GM12878 (cell line): Measurements from ENCODE around the gene TBL1XR1. TPM values are rescaled to one million over a fixed set of nuclear protein-coding genes. Genes with fewer than 3 reads are reported as not detected.

Experiments
- ATAC-seq: fragments of 200-7000 bp; cut with Tn5 transposase; 3 replicates; pipeline ENCODE4 v1.9.1; 2020; ENCODE audit warnings: mild to moderate bottlenecking, moderate library complexity
- BruUV-seq: library from RNA; stranded (reverse); fragments of 400-500 nt; replicated peaks from 2 replicates; lab custom pipeline; 2021; lab: Mats Ljungman, UMichigan
- CTCF ChIA-PET: fragments of 300-600 bp; sonication (Branson Sonifier 250); formaldehyde crosslinking; extraction: SDS; loops from one replicate; lab custom pipeline; 2021; ENCODE audit warnings: inconsistent platforms; lab: Yijun Ruan, JAX
- POLR2A ChIA-PET: fragments of 350-600 bp; formaldehyde crosslinking; extraction: SDS; loops from one replicate; lab custom pipeline; 2021; ENCODE audit warnings: inconsistent platforms; lab: Charles Lee
- RAD21 ChIA-PET: fragments of 300-600 bp; sonication (Branson Sonifier 250); formaldehyde crosslinking; loops from one replicate; lab custom pipeline; 2023; ENCODE audit warnings: antibody characterized with exemption; ENCODE audit not compliant: unreplicated experiment; lab: Charles Lee
- SMC1A ChIA-PET: fragments of 300-600 bp; sonication (Branson Sonifier 250); formaldehyde crosslinking; loops from one replicate; lab custom pipeline; 2023; ENCODE audit not compliant: unreplicated experiment, uncharacterized antibody; lab: Charles Lee
- DNase-seq: peaks from one replicate; pipeline ENCODE4 v3.0.0-alpha.2; 2011; ENCODE audit warnings: low read depth, low spot score
- FAIRE-seq: peaks from 3 replicates; lab custom pipeline; 2011; peaks lifted over from hg19 to GRCh38; lab: Jason Lieb, UNC
- H2AFZ ChIP-seq: 2 replicates; pipeline ENCODE4 v1.6.0; 2011; ENCODE audit warnings: low read depth, low read length, control low read depth; ENCODE audit not compliant: control insufficient read depth
- H3K27ac ChIP-seq: 2 replicates; pipeline ENCODE4 v1.5.1; 2011; ENCODE audit warnings: control low read depth; ENCODE audit not compliant: control insufficient read depth, insufficient read depth
- H3K27me3 ChIP-seq, 2 experiments: replicated peaks in 1 of 2; 2 replicates each; pipeline versions ENCODE4 v1.6.0 to v1.6.1; 2011; ENCODE audit warnings: low read length in 1 of 2; ENCODE audit not compliant: control insufficient read depth in 2 of 2, insufficient read depth in 2 of 2
- H3K36me3 ChIP-seq, 2 experiments: 2 replicates each; pipeline ENCODE4 v1.5.1; 2011; ENCODE audit warnings: low read length in 1 of 2; ENCODE audit not compliant: control insufficient read depth in 2 of 2, insufficient read depth in 2 of 2
- H3K4me1 ChIP-seq: 2 replicates; pipeline ENCODE4 v1.6.1; 2011; ENCODE audit warnings: mild to moderate bottlenecking, low read length, moderate library complexity, mixed read lengths; ENCODE audit not compliant: control insufficient read depth, insufficient read depth
- H3K4me2 ChIP-seq: 2 replicates; pipeline ENCODE4 v1.6.0; 2011; ENCODE audit warnings: control low read depth; ENCODE audit not compliant: control insufficient read depth, insufficient read depth
- H3K4me3 ChIP-seq: fragments of 200-600 bp; sonication (generic); 2 replicates; pipeline ENCODE4 v1.5.1; 2016
- H3K79me2 ChIP-seq: 2 replicates; pipeline ENCODE4 v1.6.0; 2011; ENCODE audit warnings: low read length; ENCODE audit not compliant: control insufficient read depth, insufficient read depth
- H3K9ac ChIP-seq: 2 replicates; pipeline ENCODE4 v1.8.0; 2011; ENCODE audit warnings: low read length, control low read depth, mixed read lengths; ENCODE audit not compliant: control insufficient read depth, insufficient read depth
- H3K9me3 ChIP-seq: replicated peaks from 3 replicates; pipeline ENCODE4 v1.5.1; 2011; ENCODE audit warnings: mild to moderate bottlenecking, low read length; ENCODE audit not compliant: control insufficient read depth, insufficient read depth
- H4K20me1 ChIP-seq: 2 replicates; pipeline ENCODE4 v1.6.0; 2011; ENCODE audit not compliant: control insufficient read depth, insufficient read depth
- HDGF ChIP-seq: fragments of 450-650 bp; IDR thresholded peaks from 2 replicates; pipeline ENCODE4 v1.6.1; 2016; ENCODE audit warnings: antibody characterized with exemption
- MEF2B ChIP-seq: fragments of 450-650 bp; IDR thresholded peaks from 2 replicates; pipeline ENCODE4 v1.6.1; 2018; ENCODE audit warnings: mild to moderate bottlenecking, moderate library complexity; ENCODE audit not compliant: partially characterized antibody, poor library complexity, severe bottlenecking
- PML ChIP-seq: IDR thresholded peaks from 2 replicates; pipeline ENCODE4 v1.6.1; 2012; ENCODE audit warnings: low read length, inconsistent platforms
- RBBP5 ChIP-seq: fragments of 200-600 bp; sonication (generic); conservative IDR thresholded peaks from 2 replicates; pipeline ENCODE4 v1.6.1; 2016
- WRNIP1 ChIP-seq: IDR thresholded peaks from 2 replicates; pipeline ENCODE4 v1.6.1; 2011; ENCODE audit warnings: low read depth, low read length, improper control_type of control experiment, borderline replicate concordance
- ZNF217 ChIP-seq: fragments of 450-650 bp; IDR thresholded peaks from 2 replicates; pipeline ENCODE4 v1.6.1; 2017; ENCODE audit warnings: antibody characterized with exemption, mild to moderate bottlenecking
- ZNF274 ChIP-seq: IDR thresholded peaks from one replicate; pipeline ENCODE4 v1.8.0; 2011; ENCODE audit not compliant: insufficient read length, insufficient read depth
- WGBS: methylation state at CpG from one replicate; pipeline ENCODE4 v1.1.6; 2016; ENCODE audit warnings: low lambda C conversion rate; ENCODE audit not compliant: insufficient replicate concordance, insufficient coverage; ENCODE audit errors: missing lambda C conversion rate; 5-methylcytosine and 5-hydroxymethylcytosine counted together
- in situ Hi-C: fragments of 300-500 bp; cut with MboI; formaldehyde crosslinking; loops from 9 replicates; pipeline ENCODE4 v1.14.3; 2018; ENCODE audit warnings: mixed read lengths
- intact Hi-C: fragments of 100-400 bp; cut with micrococcal nuclease; formaldehyde crosslinking; loops from one replicate; pipeline ENCODE4 v1.14.2; 2022; ENCODE audit not compliant: unreplicated experiment
- polyA plus RNA-seq, 11 experiments: library from polyadenylated mRNA; depleted of rRNA in 4 of 11; unstranded in 6 of 11; stranded (reverse) in 5 of 11; fragments of >200 nt; fragmentation: Nextera tagmentation in 4 of 11; fragmentation: Illumina TruSeq in 1 of 11; extraction: Ambion mirVana in 4 of 11; extraction: Trizol in 1 of 11; gene quantifications; 1 replicate in 1 of 11; 2 replicates in 10 of 11; pipeline versions ENCODE4 v1.2.1 to v1.2.3, GENCODE V29; 2011 to 2016; ENCODE audit warnings: inconsistent platforms in 2 of 11, missing spikeins in 2 of 11, low read depth in 1 of 11
- total RNA-seq, 4 experiments: library from RNA; depleted of rRNA in 3 of 4; stranded (reverse); fragments of >200 nt in 3 of 4; fragmentation: Illumina TruSeq in 1 of 4; extraction: Trizol in 1 of 4; gene quantifications; 2 replicates each; pipeline versions ENCODE4 v1.2.1 to v1.2.3, GENCODE V29; 2013 to 2021
- TF ChIP-seq, protein P1 (sequence below): fragments of 450-650 bp; conservative IDR thresholded peaks from 2 replicates; pipeline ENCODE4 v1.6.1; 2017; ENCODE audit warnings: mild to moderate bottlenecking, moderate library complexity
- TF ChIP-seq, protein P2 (sequence below): fragments of 450-650 bp; IDR thresholded peaks from 2 replicates; pipeline ENCODE4 v1.6.1; 2016; ENCODE audit warnings: mild to moderate bottlenecking
- TF ChIP-seq, protein P3 (sequence below): IDR thresholded peaks from 2 replicates; pipeline ENCODE4 v1.6.1; 2011; ENCODE audit warnings: borderline replicate concordance, low read depth, mild to moderate bottlenecking, moderate library complexity, mixed read lengths, low read length; ENCODE audit not compliant: insufficient read depth; ENCODE audit errors: extremely low read length
- TF ChIP-seq, protein P4 (sequence below): fragments of 450-650 bp; IDR thresholded peaks from 2 replicates; pipeline ENCODE4 v1.6.1; 2017; ENCODE audit warnings: borderline replicate concordance

TBL1XR1 gene
- total and polyA plus RNA-seq, 10 of the 15 experiments (the other 5 are each of a cell fraction or from before 2014, with no cell fraction given) = 13.0 to 115 (median 60.4) TPM

DNA sequence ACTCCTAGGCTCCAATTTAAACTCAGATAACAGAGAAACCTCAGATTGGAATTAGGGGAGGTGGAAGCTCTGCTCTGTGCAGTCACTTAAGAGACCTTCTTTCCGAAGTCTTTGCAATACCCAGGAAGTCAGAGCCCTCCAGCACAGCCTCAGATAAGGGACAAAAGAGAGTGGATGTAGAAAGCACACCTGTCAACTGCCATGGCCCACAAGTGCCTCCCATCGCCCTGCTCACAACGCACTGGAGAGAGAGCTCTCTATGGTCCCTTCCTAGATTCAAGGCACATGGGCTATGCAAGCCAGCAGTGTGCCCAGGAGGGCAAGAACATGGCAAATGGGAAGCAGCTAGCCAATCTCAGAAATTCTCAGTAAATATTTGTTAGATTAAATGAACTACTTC is 47.3 kb upstream of the TBL1XR1 start:
- in situ Hi-C loops = no loop called here
- Histone ChIP-seq H2AFZ (no peak overlapping the region), H3K9me3 (no peaks in the 10 kb centered on the region; the same call in 1 of the 3 replicates), H4K20me1 (no peaks in the 10 kb centered on the region), H3K27me3 (no peaks in the 10 kb centered on the region), H3K27ac (no peak overlapping the region), H3K4me1 (peaks cover 22% of the 10 kb centered on the region), H3K4me2 (no peak overlapping the region), H3K4me3 (no peak overlapping the region), H3K79me2 (no peaks in the 10 kb centered on the region), H3K9ac (no peak overlapping the region), H3K36me3 (no peaks in the 10 kb centered on the region)
- BruUV-seq = no TSS peak
- TF ChIP-seq, protein P1, sequence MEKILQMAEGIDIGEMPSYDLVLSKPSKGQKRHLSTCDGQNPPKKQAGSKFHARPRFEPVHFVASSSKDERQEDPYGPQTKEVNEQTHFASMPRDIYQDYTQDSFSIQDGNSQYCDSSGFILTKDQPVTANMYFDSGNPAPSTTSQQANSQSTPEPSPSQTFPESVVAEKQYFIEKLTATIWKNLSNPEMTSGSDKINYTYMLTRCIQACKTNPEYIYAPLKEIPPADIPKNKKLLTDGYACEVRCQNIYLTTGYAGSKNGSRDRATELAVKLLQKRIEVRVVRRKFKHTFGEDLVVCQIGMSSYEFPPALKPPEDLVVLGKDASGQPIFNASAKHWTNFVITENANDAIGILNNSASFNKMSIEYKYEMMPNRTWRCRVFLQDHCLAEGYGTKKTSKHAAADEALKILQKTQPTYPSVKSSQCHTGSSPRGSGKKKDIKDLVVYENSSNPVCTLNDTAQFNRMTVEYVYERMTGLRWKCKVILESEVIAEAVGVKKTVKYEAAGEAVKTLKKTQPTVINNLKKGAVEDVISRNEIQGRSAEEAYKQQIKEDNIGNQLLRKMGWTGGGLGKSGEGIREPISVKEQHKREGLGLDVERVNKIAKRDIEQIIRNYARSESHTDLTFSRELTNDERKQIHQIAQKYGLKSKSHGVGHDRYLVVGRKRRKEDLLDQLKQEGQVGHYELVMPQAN = no peak
- DNase-seq = no peak
- no peak for FAIRE-seq
- ATAC-seq = no peak
- 98% methylated on average over 3 of the region's 3 CpGs for WGBS
- ChIA-PET CTCF (interaction anchor here (0.7 kb wide), 1 partner anchor 250 kb away, joined by 4 read pairs; no protein-coding TSS in a partner anchor), SMC1A (no interaction called here), POLR2A (no interaction called here), RAD21 (no interaction called here)
- intact Hi-C loops = loop anchor here (5.0 kb wide), 2 partner anchors 97 to 113 kb away; no protein-coding TSS in a partner anchor

DNA sequence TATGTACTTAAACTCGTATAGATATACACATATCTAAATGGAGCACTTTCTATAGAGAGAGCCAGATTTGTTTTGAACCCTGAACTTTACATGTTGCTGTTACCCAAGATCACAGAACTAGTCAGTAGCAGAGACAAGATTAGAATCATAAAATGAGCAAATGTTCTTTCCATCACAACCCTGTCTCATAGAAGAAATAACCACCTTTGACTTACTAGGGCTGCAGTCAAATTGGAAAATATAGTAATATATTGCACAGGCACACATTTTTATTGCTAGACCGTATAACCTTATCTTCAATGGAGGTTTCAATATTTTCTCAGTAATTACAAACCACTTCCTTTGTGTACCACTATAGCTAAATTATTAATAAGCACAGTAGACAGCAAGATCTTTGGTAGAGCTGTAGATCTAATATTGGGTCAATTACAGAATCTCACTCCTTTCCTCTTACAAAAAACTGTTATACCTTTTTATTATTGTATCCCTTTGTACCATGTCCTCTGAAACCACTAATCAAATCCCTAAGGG is 41.5 kb upstream of the TBL1XR1 start:
- ATAC-seq (no peak), DNase-seq (no peak), FAIRE-seq (no peak)
- ChIA-PET POLR2A (no interaction called here), RAD21 (no interaction called here), SMC1A (no interaction called here), CTCF (no interaction called here)
- no peaks in the 10 kb centered on the region for H3K79me2 ChIP-seq
- H3K27me3 ChIP-seq = no peaks in the 10 kb centered on the region
- H3K27ac ChIP-seq = no peak overlapping the region
- no peak overlapping the region for H2AFZ ChIP-seq
- in situ Hi-C loops (no loop called here), intact Hi-C loops (no loop called here)
- WGBS = 77% methylated on average over 2 of the region's 2 CpGs
- no peak overlapping the region for H3K9ac ChIP-seq
- H3K9me3 ChIP-seq = no peaks in the 10 kb centered on the region
- no peak overlapping the region for H3K4me3 ChIP-seq
- H3K4me2 ChIP-seq = no peak overlapping the region
- H4K20me1 ChIP-seq = no peaks in the 10 kb centered on the region
- H3K36me3 ChIP-seq = no peaks in the 10 kb centered on the region
- no TSS peak for BruUV-seq
- H3K4me1 ChIP-seq = peaks cover 5% of the 10 kb centered on the region; the same call in 1 of the 2 replicates
- TF ChIP-seq, protein P2, sequence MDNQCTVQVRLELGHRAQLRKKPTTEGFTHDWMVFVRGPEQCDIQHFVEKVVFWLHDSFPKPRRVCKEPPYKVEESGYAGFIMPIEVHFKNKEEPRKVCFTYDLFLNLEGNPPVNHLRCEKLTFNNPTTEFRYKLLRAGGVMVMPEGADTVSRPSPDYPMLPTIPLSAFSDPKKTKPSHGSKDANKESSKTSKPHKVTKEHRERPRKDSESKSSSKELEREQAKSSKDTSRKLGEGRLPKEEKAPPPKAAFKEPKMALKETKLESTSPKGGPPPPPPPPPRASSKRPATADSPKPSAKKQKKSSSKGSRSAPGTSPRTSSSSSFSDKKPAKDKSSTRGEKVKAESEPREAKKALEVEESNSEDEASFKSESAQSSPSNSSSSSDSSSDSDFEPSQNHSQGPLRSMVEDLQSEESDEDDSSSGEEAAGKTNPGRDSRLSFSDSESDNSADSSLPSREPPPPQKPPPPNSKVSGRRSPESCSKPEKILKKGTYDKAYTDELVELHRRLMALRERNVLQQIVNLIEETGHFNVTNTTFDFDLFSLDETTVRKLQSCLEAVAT = no peak
- TF ChIP-seq ZNF217 = no peak
- TF ChIP-seq ZNF274 = no peak
- no peak for TF ChIP-seq WRNIP1
- no peak for TF ChIP-seq MEF2B
- TF ChIP-seq RBBP5 = no peak
- TF ChIP-seq PML = no peak
- no peak for TF ChIP-seq HDGF
- TF ChIP-seq, protein P3, sequence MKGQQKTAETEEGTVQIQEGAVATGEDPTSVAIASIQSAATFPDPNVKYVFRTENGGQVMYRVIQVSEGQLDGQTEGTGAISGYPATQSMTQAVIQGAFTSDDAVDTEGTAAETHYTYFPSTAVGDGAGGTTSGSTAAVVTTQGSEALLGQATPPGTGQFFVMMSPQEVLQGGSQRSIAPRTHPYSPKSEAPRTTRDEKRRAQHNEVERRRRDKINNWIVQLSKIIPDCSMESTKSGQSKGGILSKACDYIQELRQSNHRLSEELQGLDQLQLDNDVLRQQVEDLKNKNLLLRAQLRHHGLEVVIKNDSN = no peak
- TF ChIP-seq, protein P4, sequence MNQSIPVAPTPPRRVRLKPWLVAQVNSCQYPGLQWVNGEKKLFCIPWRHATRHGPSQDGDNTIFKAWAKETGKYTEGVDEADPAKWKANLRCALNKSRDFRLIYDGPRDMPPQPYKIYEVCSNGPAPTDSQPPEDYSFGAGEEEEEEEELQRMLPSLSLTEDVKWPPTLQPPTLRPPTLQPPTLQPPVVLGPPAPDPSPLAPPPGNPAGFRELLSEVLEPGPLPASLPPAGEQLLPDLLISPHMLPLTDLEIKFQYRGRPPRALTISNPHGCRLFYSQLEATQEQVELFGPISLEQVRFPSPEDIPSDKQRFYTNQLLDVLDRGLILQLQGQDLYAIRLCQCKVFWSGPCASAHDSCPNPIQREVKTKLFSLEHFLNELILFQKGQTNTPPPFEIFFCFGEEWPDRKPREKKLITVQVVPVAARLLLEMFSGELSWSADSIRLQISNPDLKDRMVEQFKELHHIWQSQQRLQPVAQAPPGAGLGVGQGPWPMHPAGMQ = no peak
